Measurements from ENCODE around the gene CEACAM16. TPM values are rescaled to one million over a fixed set of nuclear protein-coding genes. Genes with fewer than 3 reads are reported as not detected.

CEACAM16 gene
- total and polyA plus RNA-seq, 10 of the 15 experiments (the other 5 are each of a cell fraction or from before 2014, with no cell fraction given) = not detected

DNA sequence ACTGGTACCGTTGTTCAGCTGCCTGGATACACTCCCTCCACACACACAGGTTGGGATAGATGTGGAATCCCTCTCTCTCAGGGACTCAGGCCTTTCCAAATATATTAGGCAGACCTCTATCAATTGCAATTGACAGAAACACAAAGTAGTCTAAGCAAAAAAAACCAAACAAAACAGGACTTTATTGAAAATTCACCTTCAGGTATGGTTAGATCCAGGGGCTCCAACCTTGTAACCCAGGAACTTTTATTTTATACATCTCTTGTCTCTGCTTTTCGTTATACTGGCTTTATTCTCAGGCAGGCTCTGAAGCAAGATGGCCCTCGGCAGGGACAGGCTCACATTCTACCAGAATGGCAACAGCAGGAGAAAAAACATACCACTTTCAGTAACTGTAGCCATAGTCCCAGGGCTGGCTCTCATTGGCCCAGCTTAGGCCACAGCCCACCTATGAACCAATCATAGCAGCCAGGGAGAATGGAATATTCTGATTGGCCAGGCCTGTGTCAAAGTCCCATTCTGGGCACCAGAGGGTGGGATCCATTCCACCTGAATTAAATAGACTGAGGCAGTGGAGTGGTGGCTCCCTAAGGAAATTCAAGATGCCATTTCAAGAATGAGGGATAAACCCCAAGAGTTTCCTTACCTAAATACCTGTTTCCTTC lies 40.8 kb upstream of the CEACAM16 start:
- H3K27me3 ChIP-seq (replicated peaks in 1 of 2; ENCODE audit: control insufficient read depth in 2 of 2, insufficient read depth in 2 of 2, low read length in 1 of 2) = no peaks in the 10 kb centered on the region
- intact Hi-C loops (cut with micrococcal nuclease; ENCODE audit: unreplicated experiment) = loop anchor here (5.0 to 10.0 kb wide), 3 partner anchors 86 to 187 kb away; partner anchors contain the start of genes CBLC and NECTIN2
- SMC1A ChIA-PET (ENCODE audit: uncharacterized antibody, unreplicated experiment) = interaction anchor here (0.8 to 2.5 kb wide), 2 partner anchors 24 to 87 kb away, joined by 3 to 11 read pairs; no protein-coding TSS in a partner anchor
- no peak overlapping the region for H3K27ac ChIP-seq (ENCODE audit: control insufficient read depth, insufficient read depth)
- POLR2A ChIA-PET = no interaction called here
- H3K79me2 ChIP-seq (ENCODE audit: control insufficient read depth, insufficient read depth, low read length) = no peaks in the 10 kb centered on the region
- no peak overlapping the region for H2AFZ ChIP-seq (ENCODE audit: control insufficient read depth, low read depth, low read length)
- in situ Hi-C loops (cut with MboI) = loop anchor here (5.0 kb wide), 1 partner anchor 86 kb away; no protein-coding TSS in a partner anchor
- no peak overlapping the region for H3K4me2 ChIP-seq (ENCODE audit: control insufficient read depth, insufficient read depth)
- 19% methylated on average over 3 of the region's 3 CpGs for WGBS (ENCODE audit: insufficient coverage, insufficient replicate concordance, low lambda C conversion rate, missing lambda C conversion rate)
- H3K9ac ChIP-seq (ENCODE audit: control insufficient read depth, insufficient read depth, low read length) = no peak overlapping the region
- no peaks in the 10 kb centered on the region for H3K9me3 ChIP-seq (replicated peaks; ENCODE audit: control insufficient read depth, insufficient read depth, low read length)
- no TSS peak for BruUV-seq (replicated peaks)
- no peaks in the 10 kb centered on the region; the same call in 1 of the 2 replicates for H3K4me1 ChIP-seq (ENCODE audit: control insufficient read depth, insufficient read depth, low read length)
- DNase-seq (ENCODE audit: low read depth, low spot score) (no peak), FAIRE-seq (no peak), ATAC-seq (no peak)
- H4K20me1 ChIP-seq (ENCODE audit: control insufficient read depth, insufficient read depth) = no peaks in the 10 kb centered on the region
- TF ChIP-seq RAD51 (IDR thresholded peaks at IDR 0.05) = no peak
- peak; percentile 63 for TF ChIP-seq NFYB (IDR thresholded peaks at IDR 0.05; ENCODE audit: insufficient read depth, low read depth, low read length)
- RAD21 ChIA-PET (ENCODE audit: unreplicated experiment) = interaction anchor here (4.0 kb wide), 1 partner anchor 113 kb away, joined by 33 read pairs; no protein-coding TSS in a partner anchor
- H3K36me3 ChIP-seq (ENCODE audit: control insufficient read depth in 2 of 2, insufficient read depth in 2 of 2, low read length in 1 of 2) = no peaks in the 10 kb centered on the region
- no peak overlapping the region for H3K4me3 ChIP-seq
- CTCF ChIA-PET = interaction anchor here (1.2 to 4.9 kb wide), 11 partner anchors 10 to 149 kb away, joined by 3 to 59 read pairs (median 4); no protein-coding TSS in a partner anchor

- TF ChIP-seq EED (IDR thresholded peaks at IDR 0.05; ENCODE audit: low read depth) = no peak
- ChIA-PET POLR2A (no interaction called here), RAD21 (ENCODE audit: unreplicated experiment) (interaction anchor here (0.9 to 1.0 kb wide), 2 partner anchors 90 to 111 kb away, joined by 3 read pairs; no protein-coding TSS in a partner anchor), CTCF (interaction anchor here (0.7 to 1.9 kb wide), 3 partner anchors 83 to 89 kb away, joined by 4 to 7 read pairs (median 4); no protein-coding TSS in a partner anchor), SMC1A (ENCODE audit: uncharacterized antibody, unreplicated experiment) (interaction anchor here (0.9 to 2.0 kb wide), 3 partner anchors 62 to 124 kb away, joined by 3 to 4 read pairs (median 3); no protein-coding TSS in a partner anchor)
- H3K4me1 ChIP-seq (ENCODE audit: control insufficient read depth, insufficient read depth, low read length) = no peaks in the 10 kb centered on the region
- H3K4me2 ChIP-seq (ENCODE audit: control insufficient read depth, insufficient read depth) = no peak overlapping the region
- no peaks in the 10 kb centered on the region for H3K27me3 ChIP-seq (replicated peaks in 1 of 2; ENCODE audit: control insufficient read depth in 2 of 2, insufficient read depth in 2 of 2, low read length in 1 of 2)
- intact Hi-C loops (cut with micrococcal nuclease; ENCODE audit: unreplicated experiment) (no loop called here), in situ Hi-C loops (cut with MboI) (no loop called here)
- no peaks in the 10 kb centered on the region for H3K36me3 ChIP-seq (ENCODE audit: control insufficient read depth in 2 of 2, insufficient read depth in 2 of 2, low read length in 1 of 2)
- no peaks in the 10 kb centered on the region for H3K9me3 ChIP-seq (replicated peaks; ENCODE audit: control insufficient read depth, insufficient read depth, low read length)
- H3K9ac ChIP-seq (ENCODE audit: control insufficient read depth, insufficient read depth, low read length) = no peak overlapping the region
- no peak for DNase-seq (ENCODE audit: low read depth, low spot score)
- H3K4me3 ChIP-seq = no peak overlapping the region
- 8% methylated on average over 4 of the region's 4 CpGs for whole genome bisulfite sequencing (ENCODE audit: insufficient coverage, insufficient replicate concordance, low lambda C conversion rate, missing lambda C conversion rate)
- ATAC-seq = no peak
- no peaks in the 10 kb centered on the region for H4K20me1 ChIP-seq (ENCODE audit: control insufficient read depth, insufficient read depth)
- no peaks in the 10 kb centered on the region for H3K79me2 ChIP-seq (ENCODE audit: control insufficient read depth, insufficient read depth, low read length)
- H3K27ac ChIP-seq (ENCODE audit: control insufficient read depth, insufficient read depth) = no peak overlapping the region
- H2AFZ ChIP-seq (ENCODE audit: control insufficient read depth, low read depth, low read length) = no peak overlapping the region
- FAIRE-seq = no peak
- BruUV-seq (replicated peaks) = no TSS peak
These were observed 38.9 kb upstream of the CEACAM16 start for GRCh38 chr19:44660081-44660480.

Measured in GM12878 (cell line).